GM18870 (cell line): ENCODE results near the gene CCND1.

Experiments used
- ATAC-seq: cut with Tn5 transposase; IDR thresholded peaks from one replicate; pipeline ENCODE4 v1.9.1; 2021; ENCODE audit warnings: moderate library complexity; ENCODE audit not compliant: unreplicated experiment

Gene CCND1

GRCh38 chr11:69640260-69640994, 529 bp upstream of the CCND1 start:
- no peak for ATAC-seq

- ATAC-seq, result no peak
Observed at GRCh38 chr11:69641681-69642548, 959 bp downstream of the CCND1 start.

- no peak for ATAC-seq
Observed at GRCh38 chr11:69642549-69642912, 1.6 kb downstream of the CCND1 start.

GRCh38 chr11:69642913-69643632, 2.1 kb downstream of the CCND1 start:
- no peak for ATAC-seq

GRCh38 chr11:69643646-69644045, 2.7 kb downstream of the CCND1 start:
- ATAC-seq, result no peak

- ATAC-seq, result no peak
Observed at GRCh38 chr11:69644071-69644961, 3.4 kb downstream of the CCND1 start.

- no peak for ATAC-seq
Observed at GRCh38 chr11:69644962-69645675, 4.2 kb downstream of the CCND1 start.

GRCh38 chr11:69645801-69646492, 5.0 kb downstream of the CCND1 start:
- no peak for ATAC-seq

- no peak for ATAC-seq
Observed at GRCh38 chr11:69646493-69647389, 5.8 kb downstream of the CCND1 start.

- no peak for ATAC-seq
Observed at GRCh38 chr11:69647390-69647748, 6.4 kb downstream of the CCND1 start.

GRCh38 chr11:69647761-69648497, 7.0 kb downstream of the CCND1 start:
- ATAC-seq, result no peak

- ATAC-seq, result no peak
Observed at GRCh38 chr11:69648679-69649575, 8.0 kb downstream of the CCND1 start.

GRCh38 chr11:69649576-69649900, 8.6 kb downstream of the CCND1 start:
- ATAC-seq, result no peak

GRCh38 chr11:69650081-69650831, 9.3 kb downstream of the CCND1 start:
- no peak for ATAC-seq

GRCh38 chr11:69650832-69651344, 9.9 kb downstream of the CCND1 start:
- ATAC-seq, result no peak
